H1 (cell line): ENCODE results near the gene SPC24.

ENCODE experiments used
- CTCF ChIP-seq, 3 experiments: IDR thresholded peaks; 1 replicate in 2 of 3; 2 replicates in 1 of 3; pipeline versions ENCODE4 v1.5.1 to v1.6.1; 2011; ENCODE audit warnings: low read length in 3 of 3, mild to moderate bottlenecking in 3 of 3, inconsistent platforms in 2 of 3, low read depth in 1 of 3, moderate library complexity in 1 of 3; ENCODE audit not compliant: insufficient read depth in 1 of 3; ENCODE audit errors: control extremely low read depth in 1 of 3
- EP300 ChIP-seq, 2 experiments: IDR thresholded peaks; 1 replicate in 1 of 2; 2 replicates in 1 of 2; pipeline ENCODE4 v1.6.1; 2011 to 2012; ENCODE audit warnings: low read depth in 2 of 2, low read length in 2 of 2, mild to moderate bottlenecking in 2 of 2, borderline replicate concordance in 1 of 2, inconsistent platforms in 1 of 2, moderate library complexity in 1 of 2
- EZH2 ChIP-seq: fragments of 200-600 bp; sonication (generic); IDR thresholded peaks from 2 replicates; pipeline ENCODE4 v1.7.1; 2012; ENCODE audit warnings: low read depth, mild to moderate bottlenecking, moderate library complexity, low read length, inconsistent platforms; ENCODE audit not compliant: severe bottlenecking
- GTF2F1 ChIP-seq: IDR thresholded peaks from 2 replicates; pipeline ENCODE4 v1.6.1; 2012; ENCODE audit warnings: low read depth, low read length, improper control_type of control experiment, borderline replicate concordance

- TF ChIP-seq CTCF (IDR thresholded peaks at IDR 0.05; ENCODE audit: control extremely low read depth in 1 of 3, insufficient read depth in 1 of 3, low read depth in 1 of 3, low read length in 3 of 3) (no peak), EP300 (IDR thresholded peaks at IDR 0.05; ENCODE audit: borderline replicate concordance in 1 of 2, low read depth in 2 of 2, low read length in 2 of 2) (no peak), EZH2 (no peak), GTF2F1 (no peak)
Observed at GRCh38 chr19:11106477-11106876, 49.1 kb downstream of the SPC24 start.
